Suprapubic skin (tissue), 3 donors: ENCODE measurements around the gene SEMA5B.

Experiments
- POLR2A ChIP-seq, 2 donors: fragments of 450-650 bp; IDR thresholded peaks; one replicate each; pipeline ENCODE4 v1.6.1; 2017; ENCODE audit warnings: antibody characterized with exemption in 2 of 2, mild to moderate bottlenecking in 2 of 2, moderate library complexity in 2 of 2
- TF ChIP-seq, protein P1 (sequence below), 2 donors: fragments of 200-600 bp in 1 of 2; fragments of 450-650 bp in 1 of 2; sonication (generic) in 1 of 2; IDR thresholded peaks; one replicate each; pipeline ENCODE4 v1.5.1; 2016 to 2019; ENCODE audit warnings: antibody characterized with exemption in 2 of 2, mild to moderate bottlenecking in 1 of 2, moderate library complexity in 1 of 2

DNA sequence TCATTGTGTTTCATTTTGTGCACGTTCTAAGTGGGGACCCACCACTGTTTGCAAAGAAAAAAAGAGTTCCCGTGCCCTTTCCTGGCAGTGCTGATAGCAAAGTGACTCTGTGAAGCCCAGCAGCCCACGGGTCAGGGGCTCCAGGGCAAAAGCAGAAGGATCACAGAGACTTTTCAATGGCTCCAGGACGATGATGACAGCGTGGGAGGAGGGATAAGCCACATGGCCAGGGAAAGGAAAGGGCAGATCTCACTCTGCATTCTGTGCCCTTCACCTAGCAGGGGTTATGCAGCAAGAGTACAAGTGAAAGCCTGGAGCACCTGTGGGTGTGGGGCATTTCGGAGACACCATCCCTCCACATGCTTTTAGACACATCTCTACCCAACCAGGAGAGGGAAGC is 35.4 kb downstream of the SEMA5B start:
- TF ChIP-seq, protein P1, sequence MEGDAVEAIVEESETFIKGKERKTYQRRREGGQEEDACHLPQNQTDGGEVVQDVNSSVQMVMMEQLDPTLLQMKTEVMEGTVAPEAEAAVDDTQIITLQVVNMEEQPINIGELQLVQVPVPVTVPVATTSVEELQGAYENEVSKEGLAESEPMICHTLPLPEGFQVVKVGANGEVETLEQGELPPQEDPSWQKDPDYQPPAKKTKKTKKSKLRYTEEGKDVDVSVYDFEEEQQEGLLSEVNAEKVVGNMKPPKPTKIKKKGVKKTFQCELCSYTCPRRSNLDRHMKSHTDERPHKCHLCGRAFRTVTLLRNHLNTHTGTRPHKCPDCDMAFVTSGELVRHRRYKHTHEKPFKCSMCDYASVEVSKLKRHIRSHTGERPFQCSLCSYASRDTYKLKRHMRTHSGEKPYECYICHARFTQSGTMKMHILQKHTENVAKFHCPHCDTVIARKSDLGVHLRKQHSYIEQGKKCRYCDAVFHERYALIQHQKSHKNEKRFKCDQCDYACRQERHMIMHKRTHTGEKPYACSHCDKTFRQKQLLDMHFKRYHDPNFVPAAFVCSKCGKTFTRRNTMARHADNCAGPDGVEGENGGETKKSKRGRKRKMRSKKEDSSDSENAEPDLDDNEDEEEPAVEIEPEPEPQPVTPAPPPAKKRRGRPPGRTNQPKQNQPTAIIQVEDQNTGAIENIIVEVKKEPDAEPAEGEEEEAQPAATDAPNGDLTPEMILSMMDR (IDR thresholded peaks at IDR 0.05) = no peak
- TF ChIP-seq POLR2A (IDR thresholded peaks at IDR 0.05) = no peak
